ENCODE measurements around the gene OR7A10.
"Not testable (repeated sequence)": the region's sequence is repeated elsewhere in the genome, so short reads cannot be mapped to it uniquely, and the experiment has no call there.

The OR7A10 gene

GRCh38 chr19:14792250-14792649 is 56.5 kb downstream of the OR7A10 start:
- not testable (repeated sequence) for DNase-seq

Data from DMS153 (cell line).